HG02973 (cell line): ENCODE results near the gene SLC49A3.

Source experiments
- ATAC-seq: cut with Tn5 transposase; IDR thresholded peaks from one replicate; pipeline ENCODE4 v1.9.1; 2021; ENCODE audit warnings: moderate library complexity; ENCODE audit not compliant: unreplicated experiment

Gene SLC49A3

GRCh38 chr4:634599-634985 lies 54.4 kb downstream of the SLC49A3 start:
- ATAC-seq, result no peak

DNA sequence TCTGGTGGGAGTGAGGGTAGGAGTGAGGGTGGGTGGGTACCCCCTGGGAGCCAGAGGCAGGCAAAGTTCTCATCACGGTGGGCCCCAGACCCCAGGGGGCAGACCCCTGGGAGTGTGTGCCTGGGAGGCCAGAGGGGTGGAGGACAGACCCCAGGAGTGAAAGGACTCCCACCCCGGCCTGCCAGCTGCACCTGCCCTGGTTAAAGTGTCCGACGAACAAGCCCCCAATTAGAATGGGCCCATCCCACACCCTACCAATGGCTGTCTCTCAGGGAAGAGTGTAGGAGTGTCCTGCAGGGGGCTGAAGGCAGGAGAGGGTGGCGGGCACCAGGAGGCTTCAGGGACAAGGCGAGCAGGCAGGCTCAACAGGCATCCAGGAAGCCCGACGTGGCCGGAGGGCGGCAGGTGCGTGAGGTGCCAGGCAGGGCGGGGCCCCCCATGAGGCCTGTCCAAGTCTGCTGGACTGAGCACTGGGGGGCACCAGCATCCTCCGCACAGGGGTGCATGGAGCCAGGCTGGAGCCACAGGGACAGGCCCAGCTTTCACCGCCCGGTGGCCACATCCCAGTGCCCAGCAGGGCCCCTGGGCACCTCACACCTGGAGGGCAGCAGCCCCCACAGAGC lies 54.9 kb downstream of the SLC49A3 start:
- no peak for ATAC-seq

DNA sequence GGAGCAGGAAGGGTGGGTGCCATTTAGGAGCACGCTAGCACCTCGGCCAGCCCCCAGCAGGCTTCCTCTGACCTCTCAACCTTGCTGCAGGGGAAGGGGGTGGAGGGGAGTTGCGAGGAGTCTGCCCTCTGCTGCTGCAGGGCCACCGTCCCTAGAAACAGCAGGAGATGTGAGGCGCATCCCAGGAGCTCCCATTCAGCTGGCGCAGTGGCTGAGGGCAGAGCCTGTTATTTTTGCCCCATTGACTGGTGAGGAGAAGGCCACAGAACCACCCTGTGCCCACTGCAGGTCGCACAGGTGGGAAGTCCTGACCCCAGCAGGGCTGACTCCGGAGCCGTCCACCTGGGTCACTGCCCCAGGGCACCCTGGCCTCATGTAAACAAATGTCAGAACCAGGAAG lies 55.5 kb downstream of the SLC49A3 start:
- no peak for ATAC-seq

- no peak for ATAC-seq
Observed at GRCh38 chr4:632926-633325, 56.0 kb downstream of the SLC49A3 start.

GRCh38 chr4:632196-632790 lies 56.7 kb downstream of the SLC49A3 start:
- ATAC-seq, result no peak
